Stimulated activated CD4-positive, alpha-beta T cell treated with anti-CD3 and anti-CD28 coated beads, Interleukin-12 subunit alpha, Interleukin-12 subunit beta, amount 100 ng/mL, for 4 hours (primary cell): ENCODE results near the gene S1PR5.
"Not testable (repeated sequence)": the region's sequence is repeated elsewhere in the genome, so short reads cannot be mapped to it uniquely, and the experiment has no call there.

Experiments
- DNase-seq: peaks from one replicate; pipeline ENCODE4 v3.0.0-alpha.2; 2020

Gene S1PR5, protein sequence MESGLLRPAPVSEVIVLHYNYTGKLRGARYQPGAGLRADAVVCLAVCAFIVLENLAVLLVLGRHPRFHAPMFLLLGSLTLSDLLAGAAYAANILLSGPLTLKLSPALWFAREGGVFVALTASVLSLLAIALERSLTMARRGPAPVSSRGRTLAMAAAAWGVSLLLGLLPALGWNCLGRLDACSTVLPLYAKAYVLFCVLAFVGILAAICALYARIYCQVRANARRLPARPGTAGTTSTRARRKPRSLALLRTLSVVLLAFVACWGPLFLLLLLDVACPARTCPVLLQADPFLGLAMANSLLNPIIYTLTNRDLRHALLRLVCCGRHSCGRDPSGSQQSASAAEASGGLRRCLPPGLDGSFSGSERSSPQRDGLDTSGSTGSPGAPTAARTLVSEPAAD

GRCh38 chr19:10517361-10517759 lies at the start of gene S1PR5:
TSS of gene S1PR5 (minus strand) at chr19:10517447. CDS start at chr19:10515011, 2,436 bp downstream.
- no peak for DNase-seq

- no peak for DNase-seq
Measured at GRCh38 chr19:10566658-10567410, 49.6 kb upstream of the S1PR5 start.

DNA sequence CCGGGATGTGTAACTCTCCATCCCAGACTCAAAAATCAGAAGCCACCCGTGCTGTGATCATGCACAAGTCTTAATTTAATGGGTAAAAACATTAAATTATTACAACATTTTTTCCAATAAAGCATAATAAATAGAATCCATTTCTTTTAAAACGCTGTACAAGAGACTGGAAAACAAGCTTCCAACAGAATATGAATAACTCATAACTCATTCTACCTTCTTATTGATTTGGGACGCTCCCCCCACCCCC lies 49.1 kb upstream of the S1PR5 start:
- DNase-seq = no peak

DNA sequence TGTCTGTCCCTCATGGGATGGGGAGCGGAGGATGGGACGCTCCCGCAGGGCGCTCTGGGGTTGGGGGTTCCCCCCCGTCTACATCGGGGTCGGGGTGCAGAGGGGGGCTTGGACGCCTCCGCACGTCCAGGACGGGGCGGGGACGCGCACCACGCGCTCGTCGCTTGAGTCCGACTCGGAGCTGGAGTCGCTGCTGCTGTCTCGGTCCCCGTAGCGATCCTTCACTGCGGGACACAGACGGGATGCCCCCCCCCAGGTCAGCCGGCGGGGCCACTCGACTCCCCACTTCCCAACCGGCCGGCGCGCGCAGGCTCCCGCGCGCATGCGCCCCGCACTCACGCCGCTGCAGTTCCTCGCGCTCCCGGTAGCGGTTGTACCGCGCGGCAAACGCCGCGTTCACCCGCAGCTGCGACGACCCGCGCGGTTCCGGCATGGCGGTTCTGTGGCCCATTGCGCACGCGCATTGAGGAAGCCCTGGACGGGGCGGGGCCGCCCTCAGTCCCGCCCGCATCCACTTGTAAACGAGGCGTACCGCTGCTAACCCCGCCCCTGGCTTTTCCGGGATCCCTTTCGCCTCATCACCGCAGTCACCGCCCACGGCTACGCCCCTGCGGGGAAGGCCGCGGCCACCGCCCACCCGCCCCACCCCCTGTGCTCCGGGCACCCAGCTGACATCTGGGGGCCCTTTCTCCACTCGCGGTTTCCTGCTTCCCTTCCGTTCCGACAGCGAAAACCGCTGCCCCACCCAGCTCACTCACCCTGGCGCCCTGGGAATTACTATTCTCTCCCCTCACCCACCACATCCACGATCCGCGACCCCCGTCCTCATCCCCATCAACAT lies 48.5 kb upstream of the S1PR5 start, which contains the start of gene KRI1:
Gene KRI1, minus strand, starts transcription at position 444 of the 841 bp plus-strand sequence. Its CDS starts 11 bp downstream, at position 433.
- DNase-seq = peak; percentile 98

- peak; percentile 54 for DNase-seq
Measured at GRCh38 chr19:10565028-10565566, 47.9 kb upstream of the S1PR5 start.

- DNase-seq = no peak
Measured at GRCh38 chr19:10562609-10563008, 45.4 kb upstream of the S1PR5 start.

DNA sequence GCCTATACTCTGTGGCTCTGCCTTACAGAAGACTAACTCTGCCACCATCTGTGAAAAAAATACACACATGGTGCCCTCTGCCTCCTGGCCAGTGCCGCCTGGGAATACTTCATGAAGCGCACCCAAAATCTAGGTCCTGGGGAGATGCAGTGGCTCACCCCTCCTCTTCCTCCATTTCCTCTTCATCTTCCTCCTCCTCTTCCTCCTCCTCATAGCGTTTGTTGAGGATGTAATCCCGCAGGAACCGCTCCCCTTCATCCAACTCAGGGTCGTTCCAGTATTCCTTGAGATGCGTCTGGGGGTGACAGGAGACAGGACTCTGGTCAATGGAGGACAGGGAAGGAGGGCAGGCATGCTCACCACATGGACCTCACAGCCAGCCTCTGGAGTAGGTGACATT lies 42.9 kb upstream of the S1PR5 start:
- no peak for DNase-seq

- DNase-seq = no peak
Measured at GRCh38 chr19:10557603-10558197, 40.5 kb upstream of the S1PR5 start.

DNA sequence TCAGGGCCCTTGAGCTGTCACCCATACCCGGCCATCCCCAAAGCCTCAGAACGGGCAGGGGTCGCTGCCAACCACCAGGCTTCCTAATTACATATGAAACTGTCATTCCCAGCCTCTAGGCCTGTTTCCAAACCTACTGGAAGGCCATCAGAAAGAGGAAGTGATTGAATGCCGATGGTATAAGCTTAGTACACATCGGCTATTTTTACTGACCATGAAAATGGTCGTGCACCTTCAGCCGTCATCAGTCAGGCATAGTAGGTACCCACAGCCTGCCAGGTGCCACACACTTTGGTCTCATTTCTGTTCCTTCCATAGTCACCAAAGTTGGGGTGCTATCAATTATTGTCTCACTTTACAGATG lies 38.3 kb upstream of the S1PR5 start:
- DNase-seq = no peak

GRCh38 chr19:10554760-10555609 lies 37.7 kb upstream of the S1PR5 start:
- no peak for DNase-seq

- no peak for DNase-seq
Measured at GRCh38 chr19:10553943-10554381, 36.7 kb upstream of the S1PR5 start.

GRCh38 chr19:10553087-10553667 lies 35.9 kb upstream of the S1PR5 start:
- DNase-seq = no peak

DNA sequence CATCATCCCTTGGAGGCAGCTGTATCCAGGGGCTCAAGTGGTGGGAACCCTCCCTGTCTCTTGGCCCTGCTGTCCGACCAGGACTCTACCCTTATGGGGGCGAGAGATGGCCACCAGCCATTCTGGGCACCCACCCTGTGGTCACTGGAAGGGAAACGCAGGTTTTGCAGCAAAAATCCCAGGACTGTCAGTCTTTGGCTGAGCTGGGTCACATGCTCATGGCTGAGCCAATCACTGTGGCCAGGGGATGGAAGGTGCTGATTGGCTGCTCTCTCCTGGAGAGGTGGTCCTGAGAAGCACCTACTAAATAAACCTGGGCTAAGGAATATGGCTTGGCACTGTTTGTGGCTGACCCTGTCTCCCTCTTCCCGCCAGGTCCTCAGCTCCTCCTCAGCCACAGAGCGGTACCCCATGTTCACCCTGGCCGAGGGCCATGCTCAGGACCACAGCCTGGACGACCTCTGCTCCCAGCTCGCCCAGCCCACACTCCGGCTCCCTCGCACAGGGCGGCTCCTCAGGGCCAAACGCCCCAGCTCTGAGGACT lies 35.3 kb upstream of the S1PR5 start:
- no peak for DNase-seq

GRCh38 chr19:10551698-10552301 lies 34.6 kb upstream of the S1PR5 start:
- peak; percentile 38 for DNase-seq

DNA sequence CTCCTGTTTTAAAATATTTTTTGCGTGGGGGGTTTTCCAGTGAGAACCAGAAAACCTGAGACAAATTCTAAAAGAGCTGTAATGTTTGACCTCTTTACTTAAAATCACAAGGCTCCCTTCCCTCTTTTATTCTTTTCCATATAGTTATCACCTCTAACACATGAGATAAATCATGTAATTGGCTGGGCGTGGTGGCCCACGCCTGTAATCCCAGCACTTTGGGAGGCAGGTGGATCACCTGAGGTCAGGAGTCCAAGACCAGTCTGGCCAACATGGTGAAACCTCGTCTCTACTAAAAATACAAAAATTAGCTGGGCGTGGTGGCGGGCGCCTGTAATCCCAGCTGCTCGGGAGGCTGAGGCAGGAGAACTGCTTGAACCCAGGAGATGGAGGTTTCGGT lies 33.8 kb upstream of the S1PR5 start:
- DNase-seq = not testable (repeated sequence)

DNA sequence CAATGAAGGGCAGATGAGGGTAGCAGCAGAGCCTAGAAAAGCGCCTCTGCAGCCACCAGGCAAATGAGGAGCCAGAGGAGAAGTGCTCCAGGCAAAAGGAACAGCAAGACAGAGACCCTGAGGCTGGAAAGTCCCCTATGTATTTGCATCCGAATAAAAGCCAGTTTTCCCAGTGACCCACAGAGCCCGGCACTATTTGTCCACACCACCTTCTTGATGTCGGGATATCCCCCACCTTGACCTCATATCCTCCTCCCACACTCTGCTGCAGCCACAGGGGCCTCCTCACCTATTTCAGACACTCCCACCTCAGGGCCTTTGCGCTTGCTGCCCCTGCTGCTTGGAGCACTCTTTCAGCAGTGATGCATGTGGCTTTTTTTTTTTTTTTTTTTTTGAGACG lies 33.1 kb upstream of the S1PR5 start:
- no peak for DNase-seq

- DNase-seq = no peak
Measured at GRCh38 chr19:10549733-10550132, 32.5 kb upstream of the S1PR5 start.

DNA sequence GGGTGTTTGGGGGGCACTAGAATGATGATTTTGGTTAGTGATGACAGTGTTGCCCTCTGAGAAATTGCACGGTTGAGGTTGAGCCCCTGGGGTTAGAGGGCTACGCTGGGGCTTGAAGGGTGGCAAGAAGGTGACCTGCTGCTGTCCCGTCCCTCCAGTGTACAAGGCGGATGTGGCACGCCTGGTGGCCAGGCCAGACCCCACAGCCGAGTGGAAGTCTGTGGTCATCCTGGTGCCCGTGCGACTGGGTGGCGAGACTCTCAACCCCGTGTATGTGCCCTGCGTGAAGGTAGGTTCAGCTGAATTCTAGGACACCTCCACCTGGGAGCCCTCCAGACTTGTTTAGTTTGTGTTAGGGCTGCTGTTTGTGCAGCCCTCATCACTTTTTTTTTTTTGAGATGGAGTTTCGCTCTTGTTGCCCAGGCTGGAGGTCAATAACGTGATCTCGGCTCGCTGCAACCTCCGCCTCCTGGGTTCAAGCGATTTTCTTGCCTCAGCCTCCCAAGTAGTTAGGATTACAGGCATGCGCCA lies 31.6 kb upstream of the S1PR5 start:
- DNase-seq = no peak

- no peak for DNase-seq
Measured at GRCh38 chr19:10546817-10547216, 29.6 kb upstream of the S1PR5 start.

DNA sequence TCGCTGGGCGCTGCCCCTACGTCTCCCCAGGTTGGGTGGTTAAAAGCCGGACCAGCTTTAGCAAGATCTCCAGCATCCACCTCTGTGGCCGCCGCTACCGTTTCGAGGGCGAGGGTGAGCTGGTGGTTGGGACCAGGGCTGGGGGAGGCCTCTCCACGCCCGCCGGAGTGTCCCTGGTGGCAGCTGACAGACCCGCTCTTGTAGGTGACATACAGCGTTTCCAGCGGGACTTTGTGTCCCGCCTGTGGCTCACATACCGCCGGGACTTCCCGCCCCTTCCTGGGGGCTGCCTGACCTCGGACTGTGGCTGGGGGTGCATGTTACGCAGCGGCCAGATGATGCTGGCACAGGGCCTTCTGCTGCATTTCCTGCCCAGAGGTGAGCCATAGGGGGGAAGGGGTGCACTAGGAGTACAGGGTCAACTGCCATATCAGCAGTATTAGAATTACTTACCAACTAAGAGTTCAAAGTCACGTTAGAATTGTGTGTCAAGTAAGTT lies 27.6 kb upstream of the S1PR5 start:
- DNase-seq = no peak
